Kidney (tissue), 14 donors: ENCODE data around the gene CEP250. TPM values are rescaled to one million over a fixed set of nuclear protein-coding genes. Genes with fewer than 3 reads are reported as not detected.

Source experiments
- DNase-seq, 5 donors: peaks; one replicate each; pipeline ENCODE4 v3.0.0-alpha.2; 2013 to 2020
- FAIRE-seq: peaks from 2 replicates; lab custom pipeline; 2012; peaks lifted over from hg19 to GRCh38; lab: Jason Lieb, UNC
- H3K27ac ChIP-seq, 2 donors: one replicate each; pipeline ENCODE4 v1.7.0; 2013; ENCODE audit warnings: low read depth in 2 of 2, low read length in 2 of 2, inconsistent platforms in 1 of 2
- H3K27me3 ChIP-seq: one replicate; pipeline ENCODE4 v1.7.1; 2013; ENCODE audit warnings: low read length, inconsistent platforms; ENCODE audit not compliant: control insufficient read depth, insufficient read depth
- H3K36me3 ChIP-seq, 3 donors: one replicate each; pipeline versions ENCODE4 v1.7.0 to v1.7.1; 2013; ENCODE audit warnings: low read length in 3 of 3, control low read depth in 1 of 3, inconsistent platforms in 1 of 3; ENCODE audit not compliant: insufficient read depth in 3 of 3, control insufficient read depth in 2 of 3
- H3K4me1 ChIP-seq, 3 donors: one replicate each; pipeline versions ENCODE4 v1.7.0 to v1.7.1; 2013; ENCODE audit warnings: low read length in 3 of 3, inconsistent platforms in 1 of 3, low read depth in 1 of 3; ENCODE audit not compliant: control insufficient read depth in 2 of 3, insufficient read depth in 2 of 3
- H3K4me3 ChIP-seq, 3 donors: one replicate each; pipeline versions ENCODE4 v1.7.0 to v1.8.1; 2013; ENCODE audit warnings: low read length in 3 of 3, control low read depth in 1 of 3, inconsistent platforms in 1 of 3
- H3K9ac ChIP-seq, 3 donors: one replicate each; pipeline versions ENCODE4 v1.7.0 to v1.7.1; 2013; ENCODE audit warnings: low read length in 3 of 3, control low read depth in 1 of 3, inconsistent platforms in 1 of 3
- H3K9me3 ChIP-seq, 3 donors: one replicate each; pipeline versions ENCODE4 v1.7.0 to v1.7.1; 2013; ENCODE audit warnings: low read length in 3 of 3, control low read depth in 1 of 3, inconsistent platforms in 1 of 3; ENCODE audit not compliant: control insufficient read depth in 2 of 3, insufficient read depth in 1 of 3
- CTCF ChIP-seq: IDR thresholded peaks from 3 replicates; pipeline ENCODE4 v1.5.1; 2012; ENCODE audit warnings: mild to moderate bottlenecking, moderate library complexity, borderline replicate concordance; ENCODE audit not compliant: insufficient read depth; ENCODE audit errors: extremely low read depth
- intact Hi-C: fragments of 100-400 bp; cut with DNase I; formaldehyde crosslinking; loops from one replicate; pipeline ENCODE4 v1.11.1; 2022
- polyA plus RNA-seq: library from polyadenylated mRNA; stranded (reverse); fragments of 350-450 nt; fragmentation: Illumina TruSeq; extraction: RNeasy Lipid Tissue Mini Kit (QIAGEN cat#74804); gene quantifications from one replicate; pipeline ENCODE4 v1.2.3, GENCODE V29; 2014; ENCODE audit warnings: low read depth, low replicate concordance; ENCODE audit not compliant: insufficient read depth
- total RNA-seq: library from RNA; stranded (reverse); fragmentation: NEBNext Ultra II Directional; extraction: Animal tissue kit (Norgen Biotek cat#: 25700); gene quantifications from one replicate; pipeline ENCODE4 v1.2.1, GENCODE V29; 2021
- donor health status: control.
- donor health status: control.
- donor health status: control.
- donor health status: control.
- donor health status: control.
- donor health status: DM: yes; HTN: yes; CAD: no.
- donor health status: Normal renal cell carcinoma (clear cell type).

CEP250 gene
- total and polyA plus RNA-seq, 2 donors from 2014 or later = 4.9 to 25.2 TPM

DNA sequence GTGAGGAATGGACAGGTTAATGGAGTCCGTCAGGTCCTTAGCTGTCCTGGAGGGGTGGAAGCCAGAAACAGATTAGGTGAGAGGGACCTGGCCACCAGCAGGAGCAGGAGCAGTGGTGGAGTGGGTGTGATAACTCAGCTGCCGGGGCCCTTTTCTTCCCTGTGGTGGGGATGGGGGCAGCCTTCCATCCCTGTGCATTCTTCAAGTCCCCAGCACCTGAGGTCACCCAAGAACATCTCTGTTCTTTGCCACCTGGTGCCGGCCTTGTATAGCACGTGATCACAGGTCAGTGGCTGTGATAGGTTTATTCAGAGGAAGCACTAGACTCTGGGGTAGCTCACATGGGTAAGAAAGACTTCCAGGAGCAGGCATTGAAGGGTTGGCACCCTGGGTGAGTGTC, 103.1 kb downstream of the CEP250 start:
- no peaks in the 10 kb centered on the region for H3K9me3 ChIP-seq
- intact Hi-C loops = no loop called here
- FAIRE-seq = no peak
- DNase-seq = no peak
- no peaks in the 10 kb centered on the region for H3K27me3 ChIP-seq
- no peak overlapping the region for H3K4me3 ChIP-seq
- no peak overlapping the region for H3K27ac ChIP-seq
- H3K9ac ChIP-seq = no peak overlapping the region
- H3K36me3 ChIP-seq = peaks cover 0 to 23% (median 9%) of the 10 kb centered on the region in 3 donors
- H3K4me1 ChIP-seq = no peaks in the 10 kb centered on the region
- TF ChIP-seq CTCF = no peak

DNA sequence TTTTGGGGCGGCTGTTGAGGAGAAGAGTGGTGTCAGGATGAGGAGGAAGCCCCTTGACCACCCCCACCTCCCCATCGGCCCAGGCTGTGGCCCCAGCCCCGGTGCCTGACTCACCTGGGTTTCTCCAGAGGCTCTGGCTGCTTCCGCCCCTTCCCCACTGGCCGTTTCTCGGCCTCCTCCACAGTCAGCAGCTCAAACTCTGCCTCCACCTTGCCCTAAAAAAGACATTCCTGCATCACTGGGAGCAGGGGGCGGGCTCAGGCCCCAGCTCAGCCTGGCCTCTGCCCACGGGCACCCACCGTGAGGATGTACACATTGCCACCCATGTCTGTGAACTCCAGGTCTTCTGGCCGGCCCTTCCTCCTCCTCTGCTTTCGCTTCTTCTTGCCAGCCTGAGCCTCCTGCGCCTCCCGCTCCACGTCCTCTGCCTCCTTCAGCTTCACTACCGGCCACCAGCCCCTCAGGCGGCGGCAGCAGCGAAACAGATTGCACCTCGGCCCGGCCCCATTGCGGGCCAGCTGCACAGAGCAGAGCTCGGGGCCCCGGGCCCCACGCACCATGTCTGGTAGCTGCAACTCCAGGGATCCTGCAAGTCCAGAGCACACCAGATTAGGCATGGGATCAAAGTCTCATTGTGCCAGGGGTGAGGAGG, 103.8 kb downstream of the CEP250 start:
- no peak for DNase-seq

DNA sequence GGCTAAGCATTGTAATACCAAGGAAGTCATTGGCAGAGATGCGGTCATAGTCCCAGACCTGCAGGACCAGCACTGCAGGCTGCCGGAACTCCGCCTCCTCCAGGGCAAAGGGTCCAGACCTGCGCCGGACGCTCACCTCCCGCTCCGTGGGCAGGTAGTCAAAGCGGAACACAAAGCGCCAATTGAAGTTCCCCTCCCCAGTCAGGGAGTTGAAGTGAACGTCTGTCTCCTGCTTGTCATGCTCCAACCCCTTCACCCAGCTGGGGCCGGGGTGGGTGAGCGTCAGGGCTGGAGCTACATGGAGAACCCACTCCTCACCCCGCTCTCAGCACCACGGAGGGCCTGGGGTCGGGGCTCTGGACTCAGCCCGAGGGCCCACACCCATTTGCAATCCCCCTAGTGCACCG, 104.7 kb downstream of the CEP250 start:
- DNase-seq = peak in 1 of 5 donors; percentile 12
- Histone ChIP-seq H3K4me1 (no peaks in the 10 kb centered on the region), H3K36me3 (peaks cover 0 to 8% (median 3%) of the 10 kb centered on the region in 3 donors), H3K9ac (no peak overlapping the region), H3K27ac (no peak overlapping the region), H3K27me3 (no peaks in the 10 kb centered on the region), H3K4me3 (no peak overlapping the region), H3K9me3 (no peaks in the 10 kb centered on the region)
- no peak for TF ChIP-seq CTCF
- FAIRE-seq = no peak
- intact Hi-C loops = no loop called here

More for the DNA sequence above, 103.8 kb downstream of the CEP250 start:
- intact Hi-C loops = no loop called here
- Histone ChIP-seq H3K27ac (no peak overlapping the region), H3K9ac (no peak overlapping the region), H3K36me3 (peaks cover 0 to 16% (median 9%) of the 10 kb centered on the region in 3 donors), H3K4me3 (no peak overlapping the region), H3K9me3 (no peaks in the 10 kb centered on the region), H3K4me1 (no peaks in the 10 kb centered on the region), H3K27me3 (no peaks in the 10 kb centered on the region)
- TF ChIP-seq CTCF = no peak
- no peak for FAIRE-seq
